Effector memory CD8-positive, alpha-beta T cell (primary cell): ENCODE data around the gene PDGFA.

Experiments used
- ATAC-seq: fragments of 150-1000 bp; cut with Tn5 transposase; replicated peaks from 2 replicates; pipeline ENCODE4 v1.10.0; 2021; ENCODE audit warnings: mild to moderate bottlenecking, moderate library complexity
- DNase-seq, 3 experiments: peaks; one replicate each; pipeline ENCODE4 v3.0.0; 2021
- H3K27ac Mint-ChIP-seq, 2 donors: one replicate each; pipeline ENCODE4 v1.8.0; 2022; ENCODE audit warnings: mild to moderate bottlenecking in 2 of 2, mixed read lengths in 2 of 2, moderate library complexity in 2 of 2
- H3K27me3 Mint-ChIP-seq, 2 donors: one replicate each; pipeline ENCODE4 v1.8.0; 2022; ENCODE audit warnings: mixed read lengths in 2 of 2
- H3K36me3 Mint-ChIP-seq: one replicate; pipeline ENCODE4 v1.8.0; 2022; ENCODE audit warnings: mild to moderate bottlenecking, moderate library complexity, mixed read lengths; ENCODE audit not compliant: insufficient read depth
- H3K4me1 Mint-ChIP-seq, 2 donors: one replicate each; pipeline ENCODE4 v1.8.0; 2022; ENCODE audit warnings: low read depth in 2 of 2, mixed read lengths in 2 of 2
- H3K4me3 Mint-ChIP-seq, 2 donors: one replicate each; pipeline ENCODE4 v1.8.0; 2022; ENCODE audit warnings: mild to moderate bottlenecking in 2 of 2, mixed read lengths in 2 of 2, moderate library complexity in 2 of 2
- H3K9me3 Mint-ChIP-seq, 2 donors: one replicate each; pipeline ENCODE4 v1.8.0; 2022; ENCODE audit warnings: mixed read lengths in 2 of 2

Gene PDGFA

GRCh38 chr7:522071-522950 lies 2.7 kb upstream of the PDGFA start:
- H3K27me3 Mint-ChIP-seq = peaks cover 11 to 39% of the 10 kb centered on the region in 2 donors
- H3K4me1 Mint-ChIP-seq = peaks cover 6 to 8% of the 10 kb centered on the region in 2 donors
- peak overlapping the region; percentile 58 to 67 for H3K4me3 Mint-ChIP-seq
- peaks cover 3% of the 10 kb centered on the region for H3K36me3 Mint-ChIP-seq
- no peak for DNase-seq
- H3K27ac Mint-ChIP-seq = no peak overlapping the region
- H3K9me3 Mint-ChIP-seq = no peaks in the 10 kb centered on the region
- ATAC-seq = peak; percentile 54

GRCh38 chr7:521221-522070 lies 1.8 kb upstream of the PDGFA start:
- Mint-ChIP-seq H3K9me3 (no peaks in the 10 kb centered on the region), H3K4me1 (peaks cover 6 to 8% of the 10 kb centered on the region in 2 donors), H3K27me3 (peaks cover 13 to 41% of the 10 kb centered on the region in 2 donors), H3K27ac (no peak overlapping the region), H3K4me3 (peak overlapping the region; percentile 58 to 67), H3K36me3 (peaks cover 3% of the 10 kb centered on the region)
- DNase-seq (no peak), ATAC-seq (no peak)

GRCh38 chr7:520503-521161 lies 986 bp upstream of the PDGFA start:
- Mint-ChIP-seq H3K4me3 (peak overlapping the region; percentile 57 to 58), H3K27me3 (peaks cover 21 to 50% of the 10 kb centered on the region in 2 donors)
- no peak for DNase-seq

GRCh38 chr7:518630-519483 lies 789 bp downstream of the PDGFA start:
- ATAC-seq (peak; percentile 13), DNase-seq (no peak)
- Mint-ChIP-seq H3K4me1 (peaks cover 9 to 11% of the 10 kb centered on the region in 2 donors), H3K27me3 (peaks cover 25 to 61% of the 10 kb centered on the region in 2 donors), H3K27ac (no peak overlapping the region), H3K4me3 (peak overlapping the region; percentile 76 to 78), H3K9me3 (no peaks in the 10 kb centered on the region), H3K36me3 (peaks cover 3% of the 10 kb centered on the region)

More at GRCh38 chr7:520503-521161, 986 bp upstream of the PDGFA start:
- Mint-ChIP-seq H3K36me3 (peaks cover 3% of the 10 kb centered on the region), H3K27ac (no peak overlapping the region), H3K9me3 (no peaks in the 10 kb centered on the region), H3K4me1 (peaks cover 6 to 8% of the 10 kb centered on the region in 2 donors)
- no peak for ATAC-seq

GRCh38 chr7:517774-518629 lies 1.6 kb downstream of the PDGFA start:
- peaks cover 13 to 15% of the 10 kb centered on the region in 2 donors for H3K4me1 Mint-ChIP-seq
- no peaks in the 10 kb centered on the region for H3K9me3 Mint-ChIP-seq
- peaks cover 3% of the 10 kb centered on the region for H3K36me3 Mint-ChIP-seq
- H3K27ac Mint-ChIP-seq = no peak overlapping the region
- H3K27me3 Mint-ChIP-seq = peaks cover 29 to 59% of the 10 kb centered on the region in 2 donors
- DNase-seq = no peak
- H3K4me3 Mint-ChIP-seq = peak overlapping the region; percentile 76 to 78
- ATAC-seq = no peak

- H3K9me3 Mint-ChIP-seq = no peaks in the 10 kb centered on the region
- H3K27ac Mint-ChIP-seq = no peak overlapping the region
- DNase-seq (no peak), ATAC-seq (no peak)
- peaks cover 3% of the 10 kb centered on the region for H3K36me3 Mint-ChIP-seq
- no peak overlapping the region for H3K4me3 Mint-ChIP-seq
- peaks cover 13 to 15% of the 10 kb centered on the region in 2 donors for H3K4me1 Mint-ChIP-seq
- peaks cover 29 to 57% of the 10 kb centered on the region in 2 donors for H3K27me3 Mint-ChIP-seq
Observed at GRCh38 chr7:516606-517456, 2.8 kb downstream of the PDGFA start.

GRCh38 chr7:516216-516605 lies 3.4 kb downstream of the PDGFA start:
- H3K36me3 Mint-ChIP-seq = peaks cover 3% of the 10 kb centered on the region
- ATAC-seq = no peak
- peaks cover 29 to 53% of the 10 kb centered on the region in 2 donors for H3K27me3 Mint-ChIP-seq

GRCh38 chr7:515628-516027 lies 4.0 kb downstream of the PDGFA start:
- Mint-ChIP-seq H3K27ac (no peak overlapping the region), H3K36me3 (peaks cover 3% of the 10 kb centered on the region), H3K27me3 (peaks cover 29 to 48% of the 10 kb centered on the region in 2 donors), H3K4me1 (peaks cover 13% of the 10 kb centered on the region in 2 donors), H3K9me3 (no peaks in the 10 kb centered on the region), H3K4me3 (no peak overlapping the region)
- ATAC-seq (no peak), DNase-seq (no peak)

More at GRCh38 chr7:516216-516605, 3.4 kb downstream of the PDGFA start:
- Mint-ChIP-seq H3K4me1 (peaks cover 13% of the 10 kb centered on the region in 2 donors), H3K4me3 (no peak overlapping the region), H3K27ac (no peak overlapping the region), H3K9me3 (no peaks in the 10 kb centered on the region)
- DNase-seq = no peak

- DNase-seq (no peak), ATAC-seq (no peak)
- peaks cover 29 to 48% of the 10 kb centered on the region in 2 donors for H3K27me3 Mint-ChIP-seq
- peaks cover 13% of the 10 kb centered on the region in 2 donors for H3K4me1 Mint-ChIP-seq
- H3K4me3 Mint-ChIP-seq = no peak overlapping the region
- peaks cover 3% of the 10 kb centered on the region for H3K36me3 Mint-ChIP-seq
- no peak overlapping the region for H3K27ac Mint-ChIP-seq
- H3K9me3 Mint-ChIP-seq = no peaks in the 10 kb centered on the region
Observed at GRCh38 chr7:514651-515598, 4.7 kb downstream of the PDGFA start.

GRCh38 chr7:514242-514641 lies 5.4 kb downstream of the PDGFA start:
- Mint-ChIP-seq H3K9me3 (no peaks in the 10 kb centered on the region), H3K27me3 (peaks cover 29 to 48% of the 10 kb centered on the region in 2 donors), H3K4me3 (no peak overlapping the region), H3K27ac (peak overlapping the region in 1 of 2 donors; percentile 74), H3K4me1 (peaks cover 13% of the 10 kb centered on the region in 2 donors), H3K36me3 (peaks cover 3% of the 10 kb centered on the region)
- ATAC-seq (no peak), DNase-seq (no peak)
